ENCODE data around the gene TGFBR3L.

The TGFBR3L gene

GRCh38 chr19:7865262-7865911 is 49.2 kb upstream of the TGFBR3L start (continued):
- TF ChIP-seq HOXC10 (CRISPR knock-in tag; IDR thresholded peaks at IDR 0.05) = no peak
- no peak for TF ChIP-seq ZNF664 (tag by site-specific recombination; IDR thresholded peaks at IDR 0.05)
- no peak for TF ChIP-seq ZBTB1 (tag by site-specific recombination; IDR thresholded peaks at IDR 0.05)
- no peak for TF ChIP-seq ZNF600 (tag by site-specific recombination; IDR thresholded peaks at IDR 0.05)
- no peak for TF ChIP-seq ZNF362 (tag by site-specific recombination; IDR thresholded peaks at IDR 0.05)
- TF ChIP-seq GLIS1 (tag by site-specific recombination; IDR thresholded peaks at IDR 0.05) = peak; percentile 66
- no peak for TF ChIP-seq ZSCAN23 (tag by site-specific recombination; IDR thresholded peaks at IDR 0.05)
- TF ChIP-seq FEZF1 (tag by site-specific recombination; IDR thresholded peaks at IDR 0.05) = no peak
- TF ChIP-seq ZNF114 (tag by site-specific recombination; IDR thresholded peaks at IDR 0.05) = no peak
- no peak for TF ChIP-seq ZNF701 (tag by site-specific recombination; IDR thresholded peaks at IDR 0.05)
- no peak for TF ChIP-seq ZNF792 (tag by site-specific recombination; IDR thresholded peaks at IDR 0.05)
- no peak for TF ChIP-seq ZNF175 (tag by site-specific recombination; IDR thresholded peaks at IDR 0.05)
- no peak for TF ChIP-seq TSHZ1 (tag by site-specific recombination; IDR thresholded peaks at IDR 0.05; ENCODE audit: borderline replicate concordance)
- no peak for TF ChIP-seq PRDM6 (tag by site-specific recombination; IDR thresholded peaks at IDR 0.05)
- no peak for TF ChIP-seq ZNF214 (tag by site-specific recombination; IDR thresholded peaks at IDR 0.05; ENCODE audit: borderline replicate concordance)

- Histone ChIP-seq H3K27ac (ENCODE audit: extremely low read depth, low read depth, low read length) (no peak overlapping the region), H3K9me3 (ENCODE audit: control insufficient read depth, insufficient read depth, low read depth, low read length) (no peaks in the 10 kb centered on the region), H3K4me1 (ENCODE audit: control insufficient read depth, insufficient read depth, low read length) (peaks cover 6% of the 10 kb centered on the region; the same call in 1 of the 2 replicates), H3K36me3 (ENCODE audit: control insufficient read depth in 2 of 2, insufficient read depth in 1 of 2, low read length in 2 of 2) (peaks cover 0 to 8% of the 10 kb centered on the region in 2 experiments; a peak in 1 of 3 replicates), H3K4me3 (ENCODE audit: low read depth, low read length) (no peak overlapping the region)
- POLR2A ChIA-PET = interaction anchor here (1.0 to 1.1 kb wide), 2 partner anchors 37 to 63 kb away, joined by 3 read pairs; partner anchors contain the start of gene MAP2K7
- CTCF ChIA-PET = interaction anchor here (0.7 to 1.4 kb wide), 2 partner anchors 13 to 37 kb away, joined by 3 read pairs; partner anchors contain the start of gene MAP2K7
- TF ChIP-seq ZNF560 (tag by site-specific recombination; IDR thresholded peaks at IDR 0.05; ENCODE audit: borderline replicate concordance) (no peak), ZNF571 (tag by site-specific recombination; IDR thresholded peaks at IDR 0.05) (no peak), HIC1 (tag by site-specific recombination; IDR thresholded peaks at IDR 0.05) (no peak), SP2 (tag by site-specific recombination; IDR thresholded peaks at IDR 0.05) (no peak), ZNF76 (tag by site-specific recombination; IDR thresholded peaks at IDR 0.05; ENCODE audit: borderline replicate concordance, low read depth) (no peak), ZNF654 (tag by site-specific recombination; IDR thresholded peaks at IDR 0.05; ENCODE audit: low read depth) (no peak), SP7 (tag by site-specific recombination; IDR thresholded peaks at IDR 0.05) (no peak), BCL6B (tag by site-specific recombination; IDR thresholded peaks at IDR 0.05) (no peak), ZNF354C (tag by site-specific recombination; IDR thresholded peaks at IDR 0.05; ENCODE audit: borderline replicate concordance, low read depth) (no peak), ZNF19 (tag by site-specific recombination; IDR thresholded peaks at IDR 0.05; ENCODE audit: low read depth) (no peak)
Observed at GRCh38 chr19:7866399-7867091, 48.1 kb upstream of the TGFBR3L start.
